GM18867 (cell line): ENCODE measurements around the gene MMP20.
"Not testable (repeated sequence)": the region's sequence is repeated elsewhere in the genome, so short reads cannot be mapped to it uniquely, and the experiment has no call there.

ENCODE experiments used
- ATAC-seq: cut with Tn5 transposase; IDR thresholded peaks from one replicate; pipeline ENCODE4 v1.9.1; 2021; ENCODE audit warnings: mild to moderate bottlenecking, moderate library complexity; ENCODE audit not compliant: unreplicated experiment

The MMP20 gene, protein sequence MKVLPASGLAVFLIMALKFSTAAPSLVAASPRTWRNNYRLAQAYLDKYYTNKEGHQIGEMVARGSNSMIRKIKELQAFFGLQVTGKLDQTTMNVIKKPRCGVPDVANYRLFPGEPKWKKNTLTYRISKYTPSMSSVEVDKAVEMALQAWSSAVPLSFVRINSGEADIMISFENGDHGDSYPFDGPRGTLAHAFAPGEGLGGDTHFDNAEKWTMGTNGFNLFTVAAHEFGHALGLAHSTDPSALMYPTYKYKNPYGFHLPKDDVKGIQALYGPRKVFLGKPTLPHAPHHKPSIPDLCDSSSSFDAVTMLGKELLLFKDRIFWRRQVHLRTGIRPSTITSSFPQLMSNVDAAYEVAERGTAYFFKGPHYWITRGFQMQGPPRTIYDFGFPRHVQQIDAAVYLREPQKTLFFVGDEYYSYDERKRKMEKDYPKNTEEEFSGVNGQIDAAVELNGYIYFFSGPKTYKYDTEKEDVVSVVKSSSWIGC

DNA sequence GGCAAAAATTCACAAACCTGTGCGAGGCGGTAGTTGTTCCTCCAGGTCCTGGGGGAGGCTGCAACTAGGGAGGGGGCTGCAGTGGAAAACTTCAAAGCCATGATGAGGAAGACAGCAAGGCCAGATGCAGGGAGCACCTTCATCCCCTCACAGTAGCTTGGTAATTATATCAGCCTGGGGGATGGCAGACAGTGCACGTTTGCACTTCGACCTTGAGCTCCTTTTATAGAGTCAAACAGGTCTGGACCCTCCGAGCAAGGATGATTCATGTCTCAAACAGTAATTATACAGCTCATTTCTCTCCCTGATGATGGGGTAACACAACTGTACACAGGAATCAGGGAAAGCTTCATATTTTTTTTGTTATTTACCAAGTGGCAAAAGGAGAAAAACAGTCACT lies at the start of gene MMP20:
Gene MMP20 (minus strand): TSS at position 156 of the 400 bp plus-strand sequence. CDS start 13 bp downstream, at position 143.
- no peak for ATAC-seq

GRCh38 chr11:102669664-102670063 lies 44.5 kb upstream of the MMP20 start:
- peak; percentile 87 for ATAC-seq

DNA sequence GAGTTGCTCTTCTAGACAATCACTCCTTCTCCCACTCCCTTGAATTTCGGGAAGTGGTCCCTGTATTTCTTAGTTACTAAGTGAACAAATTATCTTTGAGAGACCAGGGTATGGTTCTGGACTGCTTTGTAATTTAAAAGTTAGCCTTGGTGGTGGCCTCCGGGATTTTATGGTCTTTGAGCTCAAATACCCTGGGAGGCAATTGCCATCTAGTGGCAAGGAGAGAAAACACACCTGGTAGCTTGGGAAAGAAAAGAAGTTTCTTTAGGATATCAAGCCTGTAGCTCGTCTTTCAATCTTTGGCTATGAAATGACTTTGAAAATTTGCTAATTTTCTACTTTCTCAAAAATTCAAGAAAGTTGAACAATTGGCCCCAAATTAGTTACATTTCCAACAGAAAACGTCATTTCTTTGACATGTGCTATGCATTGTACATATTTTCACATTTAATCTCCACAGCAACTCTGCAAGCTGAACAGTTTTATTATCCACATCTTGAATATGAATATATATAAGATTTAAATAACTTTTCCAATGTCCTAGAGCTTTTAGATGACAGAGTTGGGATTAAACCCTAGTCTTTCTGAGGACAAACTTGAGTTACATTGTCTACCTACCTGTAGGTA lies 41.3 kb upstream of the MMP20 start:
- peak; percentile 47 for ATAC-seq

DNA sequence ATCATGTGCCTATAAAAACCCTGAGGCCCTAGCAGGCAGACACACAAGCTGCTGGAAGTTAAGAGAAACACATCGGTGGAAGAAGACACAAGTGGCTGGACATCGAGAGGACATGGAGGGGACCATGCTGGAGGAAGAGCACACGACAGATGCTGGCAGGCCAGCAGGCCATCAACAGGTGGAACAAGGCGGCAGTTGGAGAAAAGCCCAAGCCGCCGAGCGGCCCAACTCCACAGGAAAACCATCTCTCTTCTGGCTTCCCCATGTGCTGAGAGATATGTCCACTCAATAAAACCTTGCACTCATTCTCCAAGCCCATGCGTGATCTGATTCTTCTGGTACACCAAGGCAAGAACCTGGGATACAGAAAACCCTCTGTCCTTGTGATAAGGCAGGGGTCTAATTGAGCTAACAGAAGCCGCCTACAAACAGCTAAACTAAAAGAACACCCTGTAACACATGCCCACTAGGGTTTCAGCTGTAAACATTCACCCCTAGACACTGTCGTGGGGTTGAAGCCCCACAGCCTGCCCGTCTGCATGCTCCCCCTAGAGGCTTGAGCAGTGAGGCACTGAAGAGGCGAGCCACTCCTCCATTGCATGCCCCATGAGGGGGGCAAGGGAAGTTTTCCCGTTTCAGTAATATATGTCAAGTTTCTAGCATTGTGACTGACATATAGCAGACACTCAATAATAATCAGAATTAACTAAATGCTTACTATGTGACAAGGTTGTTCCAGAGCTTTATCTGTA lies 39.0 kb upstream of the MMP20 start:
- ATAC-seq, result peak; percentile 73

DNA sequence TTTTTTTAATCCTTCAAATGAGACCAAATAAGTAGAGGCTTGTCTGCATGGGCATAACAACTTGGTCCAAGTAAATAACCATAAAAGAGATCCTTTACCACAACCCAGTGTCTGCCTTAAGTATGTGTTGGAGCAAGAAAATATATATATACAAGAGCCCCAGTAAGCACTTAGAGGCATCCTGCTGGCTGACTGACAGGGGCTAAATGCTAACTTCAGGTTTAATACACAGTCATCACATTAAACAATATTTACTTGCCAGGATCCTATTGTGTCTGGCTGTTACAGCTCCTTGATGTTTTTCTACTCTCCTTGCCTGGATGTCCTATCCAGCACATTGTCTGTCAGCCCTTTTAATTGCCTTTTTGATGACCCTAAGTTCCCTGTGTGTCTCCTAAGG lies 37.5 kb upstream of the MMP20 start:
- ATAC-seq, result no peak

DNA sequence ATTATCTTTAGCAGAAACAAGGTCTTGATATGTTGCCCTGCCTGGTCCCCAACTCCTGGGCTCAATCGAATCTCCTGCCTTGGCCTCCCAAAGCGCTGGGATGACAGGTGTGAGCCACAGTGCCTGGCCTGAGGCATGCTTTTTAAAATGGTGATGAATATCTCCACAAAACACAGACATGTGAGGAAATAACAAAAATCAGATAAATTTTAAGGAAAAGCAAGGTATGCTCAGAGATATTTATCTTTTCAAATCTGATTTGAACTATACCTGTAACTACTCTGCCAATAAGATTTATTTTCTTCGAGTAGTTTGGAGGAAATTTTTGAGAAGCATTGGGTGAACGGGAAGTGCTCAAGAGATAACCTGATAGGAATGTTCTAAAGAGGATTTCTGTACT lies 35.9 kb upstream of the MMP20 start:
- ATAC-seq, result no peak

- no peak for ATAC-seq
Measured at GRCh38 chr11:102656528-102656927, 31.4 kb upstream of the MMP20 start.

GRCh38 chr11:102655547-102655946 lies 30.4 kb upstream of the MMP20 start:
- no peak for ATAC-seq

DNA sequence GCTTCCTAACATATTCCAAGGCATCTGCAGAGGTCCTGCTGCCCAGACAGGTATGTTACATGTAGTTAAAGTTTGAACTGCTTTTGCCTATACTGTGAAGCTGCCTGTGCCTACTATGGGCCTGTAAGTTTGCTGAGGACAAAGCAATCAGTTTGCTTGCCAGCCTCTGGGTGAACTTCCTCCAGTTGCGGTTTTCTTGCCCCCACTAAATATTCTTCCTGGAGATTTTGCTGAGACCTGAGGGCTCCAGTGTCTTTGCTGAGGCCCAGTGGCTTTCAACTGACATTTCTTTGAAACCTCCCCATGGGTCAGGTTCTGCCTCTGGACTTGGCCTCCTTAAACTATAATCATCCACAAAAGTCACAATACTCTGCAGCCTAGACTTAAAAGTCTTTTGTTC lies 29.6 kb upstream of the MMP20 start:
- ATAC-seq, result no peak

DNA sequence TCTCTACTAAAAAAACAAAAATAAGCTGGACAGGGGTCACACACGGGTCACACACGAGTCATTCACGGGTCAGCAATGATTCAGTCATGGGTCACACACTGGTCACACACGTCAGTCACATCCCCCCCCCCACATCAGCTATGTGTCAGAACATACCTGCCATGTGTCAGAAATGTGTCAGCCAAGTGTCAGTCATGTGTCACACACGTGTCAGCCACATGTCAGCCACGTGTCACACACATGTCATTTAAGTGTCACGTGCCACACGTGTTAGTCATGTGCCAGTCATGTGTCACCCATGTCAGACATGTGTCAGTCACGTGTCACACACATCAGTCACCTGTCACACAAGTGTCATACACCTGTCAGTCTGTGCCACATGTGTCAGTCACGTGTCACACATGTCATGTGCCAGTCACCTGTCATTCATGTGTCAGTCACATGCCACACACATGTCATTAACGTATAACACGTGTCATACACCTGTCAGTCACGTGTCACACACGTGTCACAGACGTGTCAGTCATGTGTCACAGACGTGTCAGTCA lies 28.7 kb upstream of the MMP20 start:
- ATAC-seq, result no peak

DNA sequence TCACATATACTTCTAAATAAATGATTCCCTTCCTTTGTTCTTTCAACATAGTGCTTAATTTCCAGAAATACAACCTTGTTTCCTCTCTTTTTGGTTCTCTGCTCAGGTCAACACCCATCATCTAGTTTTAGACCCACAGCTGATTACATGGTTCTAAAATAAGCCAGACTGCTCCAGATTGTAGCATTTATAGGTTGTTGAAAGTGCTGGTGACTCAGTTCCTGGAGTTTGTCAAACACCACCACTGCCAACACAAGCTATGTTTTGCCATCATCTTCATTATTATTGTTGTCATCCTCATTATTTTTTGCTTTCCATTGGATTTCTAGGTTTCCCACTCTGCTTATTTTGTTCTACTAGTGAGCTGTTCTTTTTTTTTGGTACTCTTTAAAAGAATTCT lies 22.3 kb upstream of the MMP20 start:
- no peak for ATAC-seq

DNA sequence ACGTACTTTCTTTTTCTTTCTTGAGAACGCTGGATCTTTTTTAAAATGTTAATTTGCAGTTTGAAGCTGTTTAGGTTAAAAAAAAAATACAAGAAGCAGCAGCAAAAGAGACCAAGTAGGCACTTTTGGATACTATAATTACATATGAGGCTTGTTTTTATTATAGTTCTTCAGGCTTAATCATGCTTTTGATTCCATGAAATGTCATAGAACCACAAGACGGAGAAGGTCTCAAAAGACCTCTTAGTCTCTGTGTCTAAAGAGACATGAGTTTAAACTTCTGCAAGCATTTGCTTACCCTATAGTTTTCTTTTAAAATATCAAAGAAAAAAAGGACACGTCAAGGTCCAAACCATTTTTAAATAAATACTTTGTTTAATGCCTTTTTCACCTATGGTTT lies 18.8 kb upstream of the MMP20 start:
- ATAC-seq, result no peak

DNA sequence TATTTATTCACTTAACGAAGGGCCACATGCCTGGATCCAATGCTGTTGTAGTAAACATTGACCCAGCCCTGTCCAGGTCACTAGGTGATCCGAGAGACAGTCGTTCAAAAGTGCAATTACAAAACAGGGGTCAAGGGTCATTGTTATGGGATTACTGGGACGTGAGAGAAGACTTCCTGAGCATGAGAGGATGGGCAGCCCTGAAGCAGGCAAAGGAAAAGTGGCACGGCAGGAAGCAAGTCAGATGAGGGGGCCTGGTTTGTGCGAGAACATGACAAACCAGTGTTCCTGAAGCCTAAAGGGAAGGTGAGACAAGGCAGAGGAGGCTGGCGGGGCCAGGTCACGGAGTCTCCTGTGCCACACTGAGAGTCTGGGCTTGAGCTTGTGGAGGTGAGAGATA lies 15.8 kb upstream of the MMP20 start:
- ATAC-seq, result no peak

GRCh38 chr11:102639656-102640055 lies 14.5 kb upstream of the MMP20 start:
- no peak for ATAC-seq

GRCh38 chr11:102637731-102638130 lies 12.6 kb upstream of the MMP20 start:
- ATAC-seq, result no peak

GRCh38 chr11:102633385-102634026 lies 8.4 kb upstream of the MMP20 start:
- ATAC-seq, result peak; percentile 59

DNA sequence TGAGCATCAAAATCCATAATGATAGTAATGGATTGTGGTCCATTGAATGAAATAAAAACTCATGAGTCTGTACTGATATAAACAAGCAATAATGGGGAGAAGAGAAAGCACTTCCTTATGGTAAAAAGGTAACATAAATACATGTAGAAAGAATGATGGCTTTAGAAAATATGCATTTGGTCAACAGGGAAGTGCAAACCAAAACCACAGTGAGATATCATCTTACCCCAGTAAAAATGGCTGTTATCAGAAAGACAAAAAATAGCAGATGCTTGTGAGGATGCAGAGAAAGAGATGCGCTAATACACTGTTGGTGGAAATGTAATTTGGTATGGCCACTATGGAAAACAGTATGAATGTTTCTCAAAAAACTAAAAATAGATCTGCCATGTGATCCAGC lies 6.9 kb upstream of the MMP20 start:
- ATAC-seq, result no peak

GRCh38 chr11:102630598-102631448 lies 5.7 kb upstream of the MMP20 start:
- no peak for ATAC-seq

GRCh38 chr11:102629908-102630307 lies 4.8 kb upstream of the MMP20 start:
- not testable (repeated sequence) for ATAC-seq

GRCh38 chr11:102626676-102627075 lies 1.5 kb upstream of the MMP20 start:
- no peak for ATAC-seq
